Gastrocnemius medialis (tissue), 4 donors: ENCODE data around the gene CDKAL1. TPM values are rescaled to one million over a fixed set of nuclear protein-coding genes. Genes with fewer than 3 reads are reported as not detected.

Experiments used
- ATAC-seq, 2 donors: fragments of 150-250 bp; one replicate each; pipeline ENCODE4 v1.9.1; 2016
- DNase-seq, 2 donors: peaks; one replicate each; pipeline ENCODE4 v3.0.0-alpha.2; 2019
- H3K27ac ChIP-seq, 4 donors: fragments of 200-600 bp; sonication (generic); 1 replicate in 1 of 4; 2 replicates in 3 of 4; pipeline ENCODE4 v1.5.1; 2016 to 2018; ENCODE audit warnings: mild to moderate bottlenecking in 2 of 4, moderate library complexity in 1 of 4
- H3K27me3 ChIP-seq, 3 donors: fragments of 200-600 bp; sonication (generic) in 2 of 3; 1 replicate in 1 of 3; 2 replicates in 2 of 3; pipeline versions ENCODE4 v1.5.1 to v1.6.0; 2016 to 2019; ENCODE audit warnings: mild to moderate bottlenecking in 1 of 3, moderate library complexity in 1 of 3
- H3K36me3 ChIP-seq, 2 donors: fragments of 200-600 bp; sonication (generic) in 1 of 2; one replicate each; pipeline ENCODE4 v1.5.1; 2017 to 2018
- H3K4me1 ChIP-seq, 2 donors: fragments of 200-600 bp; sonication (generic) in 1 of 2; one replicate each; pipeline ENCODE4 v1.5.1; 2016 to 2017; ENCODE audit warnings: mild to moderate bottlenecking in 2 of 2
- H3K4me3 ChIP-seq, 4 donors: fragments of 200-600 bp; sonication (generic) in 3 of 4; 1 replicate in 1 of 4; 2 replicates in 3 of 4; pipeline ENCODE4 v1.5.1; 2016 to 2019; ENCODE audit warnings: mild to moderate bottlenecking in 2 of 4
- H3K9me3 ChIP-seq, 3 donors: fragments of 200-600 bp; sonication (generic) in 2 of 3; 1 replicate in 1 of 3; 2 replicates in 2 of 3; pipeline ENCODE4 v1.5.1; 2016 to 2019
- POLR2A ChIP-seq, 2 donors: fragments of 450-650 bp; IDR thresholded peaks; one replicate each; pipeline ENCODE4 v1.6.1; 2017; ENCODE audit warnings: antibody characterized with exemption in 2 of 2, mild to moderate bottlenecking in 2 of 2, moderate library complexity in 2 of 2
- in situ Hi-C, 4 donors: fragments of 200-750 bp; cut with MboI; loops; one replicate each; pipeline versions ENCODE4 v1.15.0 to v1.8.0; 2017; ENCODE audit warnings: low sequenced_read_pairs in 4 of 4
- intact Hi-C: fragments of 100-400 bp; cut with DNase I; formaldehyde crosslinking; loops from one replicate; pipeline ENCODE4 v1.15.1; 2023; ENCODE audit warnings: low total_unique reads
- total RNA-seq, 4 donors: library from RNA; depleted of rRNA; stranded (reverse); fragments of >200 nt; gene quantifications; one replicate each; pipeline versions ENCODE4 v1.1.0 to v1.2.3, GENCODE V29; 2016
- TF ChIP-seq, protein P1 (sequence below), 5 experiments: fragments of 450-650 bp in 3 of 5; fragments of 200-600 bp in 2 of 5; sonication (generic) in 2 of 5; IDR thresholded peaks in 4 of 5; conservative IDR thresholded peaks in 1 of 5; 1 replicate in 4 of 5; 2 replicates in 1 of 5; pipeline ENCODE4 v1.5.1; 2016 to 2019; ENCODE audit warnings: antibody characterized with exemption in 5 of 5, mild to moderate bottlenecking in 3 of 5, moderate library complexity in 3 of 5

The CDKAL1 gene
- total RNA-seq, 4 donors from 2014 or later, result 9.6 to 17.0 (median 11.4) TPM

DNA sequence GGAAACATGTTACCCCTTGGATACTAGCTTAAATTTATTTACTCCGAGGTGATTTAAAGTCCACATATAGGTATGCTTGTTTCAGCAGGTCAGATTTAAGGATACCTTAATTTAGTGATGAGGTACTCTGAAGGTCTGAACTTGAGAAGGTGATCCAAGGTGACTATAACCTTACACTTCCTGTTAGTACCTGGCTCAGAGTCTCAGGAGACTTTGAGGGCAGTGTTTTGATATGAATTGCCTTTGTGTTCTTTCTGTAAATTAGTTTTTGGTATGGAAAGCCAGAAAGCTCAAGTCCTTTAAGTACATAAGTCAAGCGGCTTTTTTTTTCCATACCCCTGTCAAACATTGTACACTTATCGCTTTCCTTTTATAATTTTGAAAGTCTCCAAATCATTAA lies 489.0 kb downstream of the CDKAL1 start:
- H3K9me3 ChIP-seq, result no peaks in the 10 kb centered on the region
- H3K4me1 ChIP-seq, result no peaks in the 10 kb centered on the region
- in situ Hi-C loops (no loop called here), intact Hi-C loops (no loop called here)
- ATAC-seq, result no peak
- DNase-seq, result no peak
- no peaks in the 10 kb centered on the region for H3K27me3 ChIP-seq
- TF ChIP-seq POLR2A (IDR thresholded peaks at IDR 0.05), result no peak
- TF ChIP-seq, protein P1, sequence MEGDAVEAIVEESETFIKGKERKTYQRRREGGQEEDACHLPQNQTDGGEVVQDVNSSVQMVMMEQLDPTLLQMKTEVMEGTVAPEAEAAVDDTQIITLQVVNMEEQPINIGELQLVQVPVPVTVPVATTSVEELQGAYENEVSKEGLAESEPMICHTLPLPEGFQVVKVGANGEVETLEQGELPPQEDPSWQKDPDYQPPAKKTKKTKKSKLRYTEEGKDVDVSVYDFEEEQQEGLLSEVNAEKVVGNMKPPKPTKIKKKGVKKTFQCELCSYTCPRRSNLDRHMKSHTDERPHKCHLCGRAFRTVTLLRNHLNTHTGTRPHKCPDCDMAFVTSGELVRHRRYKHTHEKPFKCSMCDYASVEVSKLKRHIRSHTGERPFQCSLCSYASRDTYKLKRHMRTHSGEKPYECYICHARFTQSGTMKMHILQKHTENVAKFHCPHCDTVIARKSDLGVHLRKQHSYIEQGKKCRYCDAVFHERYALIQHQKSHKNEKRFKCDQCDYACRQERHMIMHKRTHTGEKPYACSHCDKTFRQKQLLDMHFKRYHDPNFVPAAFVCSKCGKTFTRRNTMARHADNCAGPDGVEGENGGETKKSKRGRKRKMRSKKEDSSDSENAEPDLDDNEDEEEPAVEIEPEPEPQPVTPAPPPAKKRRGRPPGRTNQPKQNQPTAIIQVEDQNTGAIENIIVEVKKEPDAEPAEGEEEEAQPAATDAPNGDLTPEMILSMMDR (IDR thresholded peaks at IDR 0.05 in 4 of 5, conservative IDR thresholded peaks at IDR 0.05 in 1 of 5), result no peak
- no peaks in the 10 kb centered on the region for H3K36me3 ChIP-seq
- no peak overlapping the region for H3K27ac ChIP-seq
- no peak overlapping the region for H3K4me3 ChIP-seq

GRCh38 chr6:21024616-21025015 lies 490.4 kb downstream of the CDKAL1 start:
- ATAC-seq (no peak), DNase-seq (no peak)
- H3K36me3 ChIP-seq, result no peaks in the 10 kb centered on the region
- intact Hi-C loops (no loop called here), in situ Hi-C loops (no loop called here)
- no peaks in the 10 kb centered on the region for H3K4me1 ChIP-seq
- H3K9me3 ChIP-seq, result no peaks in the 10 kb centered on the region
- H3K4me3 ChIP-seq, result no peak overlapping the region
- H3K27me3 ChIP-seq, result no peaks in the 10 kb centered on the region
- TF ChIP-seq, protein P1 (IDR thresholded peaks at IDR 0.05 in 4 of 5, conservative IDR thresholded peaks at IDR 0.05 in 1 of 5), result no peak
- H3K27ac ChIP-seq, result no peak overlapping the region

GRCh38 chr6:21026576-21027273 lies 492.5 kb downstream of the CDKAL1 start:
- DNase-seq (no peak), ATAC-seq (no peak)
- Histone ChIP-seq H3K9me3 (no peaks in the 10 kb centered on the region), H3K27ac (no peak overlapping the region), H3K27me3 (no peaks in the 10 kb centered on the region), H3K4me3 (no peak overlapping the region), H3K4me1 (no peaks in the 10 kb centered on the region), H3K36me3 (no peaks in the 10 kb centered on the region)
- TF ChIP-seq, protein P1 (IDR thresholded peaks at IDR 0.05 in 4 of 5, conservative IDR thresholded peaks at IDR 0.05 in 1 of 5), result no peak
- TF ChIP-seq POLR2A (IDR thresholded peaks at IDR 0.05), result no peak
- in situ Hi-C loops, result no loop called here
- intact Hi-C loops, result no loop called here

GRCh38 chr6:21027507-21027906 lies 493.2 kb downstream of the CDKAL1 start:
- no peak overlapping the region for H3K27ac ChIP-seq
- no peaks in the 10 kb centered on the region for H3K27me3 ChIP-seq
- H3K9me3 ChIP-seq, result no peaks in the 10 kb centered on the region
- H3K36me3 ChIP-seq, result no peaks in the 10 kb centered on the region
- TF ChIP-seq, protein P1 (IDR thresholded peaks at IDR 0.05 in 4 of 5, conservative IDR thresholded peaks at IDR 0.05 in 1 of 5), result no peak
- no peak for TF ChIP-seq POLR2A (IDR thresholded peaks at IDR 0.05)
- no peak for DNase-seq
- H3K4me1 ChIP-seq, result no peaks in the 10 kb centered on the region
- no peak overlapping the region for H3K4me3 ChIP-seq
- intact Hi-C loops (no loop called here), in situ Hi-C loops (no loop called here)
- no peak for ATAC-seq

GRCh38 chr6:21031182-21031581 lies 496.9 kb downstream of the CDKAL1 start:
- no peaks in the 10 kb centered on the region for H3K36me3 ChIP-seq
- no peak for DNase-seq
- no peak for ATAC-seq
- no peak for TF ChIP-seq POLR2A (IDR thresholded peaks at IDR 0.05)
- TF ChIP-seq, protein P1 (IDR thresholded peaks at IDR 0.05 in 4 of 5, conservative IDR thresholded peaks at IDR 0.05 in 1 of 5), result no peak
- H3K4me3 ChIP-seq, result no peak overlapping the region
- H3K4me1 ChIP-seq, result no peaks in the 10 kb centered on the region
- H3K27ac ChIP-seq, result no peak overlapping the region
- no peaks in the 10 kb centered on the region for H3K9me3 ChIP-seq
- in situ Hi-C loops (no loop called here), intact Hi-C loops (no loop called here)
- no peaks in the 10 kb centered on the region for H3K27me3 ChIP-seq
